NOMO-1 treated with DMSO at 0.1 percent for 48 hours (cell line): ENCODE data around the gene SPRED3.
"Not testable (repeated sequence)": the region's sequence is repeated elsewhere in the genome, so short reads cannot be mapped to it uniquely, and the experiment has no call there.

Experiments
- DNase-seq: peaks from one replicate; lab custom pipeline; 2025; ENCODE audit not compliant: unreplicated experiment; lab: John Stamatoyannopoulos, UW

SPRED3 gene, protein sequence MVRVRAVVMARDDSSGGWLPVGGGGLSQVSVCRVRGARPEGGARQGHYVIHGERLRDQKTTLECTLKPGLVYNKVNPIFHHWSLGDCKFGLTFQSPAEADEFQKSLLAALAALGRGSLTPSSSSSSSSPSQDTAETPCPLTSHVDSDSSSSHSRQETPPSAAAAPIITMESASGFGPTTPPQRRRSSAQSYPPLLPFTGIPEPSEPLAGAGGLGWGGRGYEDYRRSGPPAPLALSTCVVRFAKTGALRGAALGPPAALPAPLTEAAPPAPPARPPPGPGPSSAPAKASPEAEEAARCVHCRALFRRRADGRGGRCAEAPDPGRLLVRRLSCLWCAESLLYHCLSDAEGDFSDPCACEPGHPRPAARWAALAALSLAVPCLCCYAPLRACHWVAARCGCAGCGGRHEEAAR

DNA sequence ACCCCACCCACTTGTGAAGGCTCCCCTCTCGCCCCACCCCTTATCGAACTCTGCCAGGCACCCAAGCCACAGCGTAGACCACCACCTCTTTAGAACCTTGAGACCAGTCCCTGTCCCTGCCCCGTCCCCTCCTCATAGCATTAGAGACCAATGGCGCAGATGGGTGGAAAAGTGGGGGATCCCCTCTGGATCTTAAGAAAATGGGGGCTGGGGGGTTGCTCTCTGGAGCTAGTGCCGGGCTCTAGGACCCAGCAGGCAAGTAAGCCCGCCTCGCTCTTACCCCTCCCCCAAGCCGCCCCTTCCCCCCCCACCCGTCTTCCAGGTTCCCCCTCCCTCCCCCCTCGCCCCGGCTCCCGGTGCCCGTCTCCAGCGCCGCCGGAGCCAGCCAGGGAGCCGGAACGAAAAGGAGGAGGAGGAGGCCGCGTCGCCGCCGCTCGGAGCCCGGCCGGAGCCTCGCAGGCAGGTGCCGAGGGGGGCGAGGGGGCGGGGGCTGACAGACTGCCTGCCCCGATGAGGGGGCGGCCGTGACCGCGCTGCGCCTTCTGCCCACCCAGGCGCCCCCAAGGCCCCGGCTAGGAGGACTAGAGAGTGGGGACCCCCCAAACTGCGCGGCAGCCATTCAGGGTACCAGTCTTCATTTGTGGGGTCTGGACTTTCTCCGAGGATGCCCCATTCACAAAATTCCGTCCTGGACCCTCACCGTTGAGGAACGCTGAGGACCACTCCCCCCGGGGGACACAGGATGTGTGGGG is at the start of gene SPRED3:
Gene SPRED3, plus strand, starts transcription at position 349 of the 752 bp plus-strand sequence. CDS start 1,606 bp downstream, outside the sequence.
- no peak for DNase-seq

- not testable (repeated sequence) for DNase-seq
Observed at GRCh38 chr19:38339011-38339410, 49.5 kb upstream of the SPRED3 start.

DNA sequence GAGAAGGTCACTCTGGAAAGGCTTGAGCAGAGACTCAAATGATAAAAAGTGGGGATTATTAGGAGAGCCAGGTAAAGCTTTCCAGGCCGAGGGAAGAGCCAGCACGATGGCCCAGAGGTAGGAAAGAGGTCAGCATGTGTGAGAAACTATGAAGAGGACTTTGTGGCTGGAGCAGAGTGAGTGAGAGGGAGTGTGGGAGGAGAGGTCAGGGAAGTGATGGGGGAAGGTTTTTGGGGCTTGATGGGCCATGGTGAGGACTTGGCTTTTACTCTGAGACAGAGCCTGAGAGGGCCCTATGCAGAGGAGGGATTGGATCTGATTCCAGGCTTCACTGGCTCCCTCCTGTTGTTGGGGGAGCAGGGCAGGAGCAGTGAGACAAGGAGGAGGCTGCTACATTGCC is 47.6 kb upstream of the SPRED3 start:
- no peak for DNase-seq

- DNase-seq = no peak
Observed at GRCh38 chr19:38346837-38347236, 41.7 kb upstream of the SPRED3 start.

DNA sequence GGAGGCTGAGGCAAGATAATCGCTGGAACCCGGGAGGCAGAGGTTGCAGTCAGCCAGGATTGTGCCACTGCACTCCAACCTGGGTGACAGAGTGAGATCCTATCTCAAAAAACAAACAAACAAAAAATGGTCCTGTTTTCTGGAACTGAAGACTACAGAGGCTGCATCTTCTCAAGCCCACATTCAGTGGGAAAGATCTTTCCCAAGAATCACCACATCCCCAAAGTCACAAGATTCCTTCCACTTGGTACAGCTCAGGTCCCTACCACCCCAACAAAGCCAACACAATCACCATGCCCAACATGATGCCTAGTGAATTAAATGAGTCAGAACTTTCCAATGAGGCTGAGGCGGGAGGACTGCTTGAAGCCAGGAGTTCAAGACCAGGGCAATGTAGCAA is 37.6 kb upstream of the SPRED3 start:
- DNase-seq = no peak

DNA sequence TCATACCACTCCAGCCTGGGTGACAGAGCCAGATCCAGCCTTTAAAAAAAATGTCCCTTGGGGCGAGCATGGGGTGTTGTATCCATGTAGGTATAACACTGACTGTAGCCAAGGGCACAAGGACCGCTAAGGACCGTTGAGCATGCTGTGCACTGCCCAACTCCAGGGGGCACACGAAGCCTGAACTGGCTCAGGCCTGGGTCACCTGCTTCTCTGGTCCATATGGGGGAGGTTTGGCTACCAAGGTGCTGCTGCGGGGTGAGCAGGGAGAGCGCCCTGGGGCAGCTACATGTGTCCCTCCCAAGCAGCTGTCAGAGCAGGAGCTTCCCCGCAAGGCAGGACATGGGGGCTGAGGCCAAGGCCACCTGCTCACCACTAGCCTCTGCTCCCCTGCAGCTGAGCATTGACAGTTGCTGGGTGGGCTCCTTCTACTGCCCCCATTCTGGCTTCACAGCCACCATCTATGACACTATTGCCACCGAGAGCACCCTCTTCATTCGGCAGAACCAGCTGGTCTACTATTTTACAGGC is 36.6 kb upstream of the SPRED3 start:
- DNase-seq = no peak

DNA sequence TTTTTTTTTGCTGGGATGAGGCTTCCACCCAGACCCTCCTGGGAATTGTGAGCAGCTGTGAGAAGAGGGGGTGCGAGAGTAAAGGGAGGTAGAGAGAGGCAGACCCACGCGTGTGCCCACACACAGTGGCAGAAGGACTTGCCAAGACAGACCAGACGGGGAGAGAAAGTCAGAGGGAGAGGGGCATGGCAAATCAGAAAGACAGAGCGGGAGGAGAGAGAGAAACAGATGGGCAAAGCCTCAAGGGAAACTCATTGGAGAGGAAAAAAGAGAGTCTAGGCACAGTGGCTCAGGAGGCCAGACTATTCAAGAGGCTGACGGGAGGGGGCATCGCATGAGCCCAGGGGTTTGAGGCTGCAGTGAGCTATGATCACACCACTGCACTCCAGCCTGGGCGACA is 35.9 kb upstream of the SPRED3 start:
- DNase-seq = no peak

GRCh38 chr19:38355728-38356725 is 32.5 kb upstream of the SPRED3 start:
- no peak for DNase-seq

DNA sequence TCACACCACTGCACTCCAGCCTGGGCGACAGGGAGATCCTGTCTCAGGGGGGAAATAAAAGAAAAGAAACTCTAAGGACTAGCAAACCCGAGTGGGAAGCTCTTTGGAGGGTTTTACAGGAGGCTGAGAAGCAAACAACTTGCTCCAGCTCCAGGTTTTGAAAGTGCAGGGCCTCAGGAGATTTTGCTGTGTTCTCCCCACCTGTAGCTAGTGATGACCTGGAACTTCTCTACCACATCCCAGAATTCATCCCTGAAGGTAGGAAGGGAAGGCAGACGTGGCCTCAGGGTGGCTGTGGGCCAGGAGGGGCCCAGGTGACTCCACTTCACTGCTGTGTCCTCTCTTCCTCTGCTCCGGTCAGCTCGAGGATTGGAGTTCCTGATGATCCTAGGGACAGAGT is 30.4 kb upstream of the SPRED3 start:
- no peak for DNase-seq

DNA sequence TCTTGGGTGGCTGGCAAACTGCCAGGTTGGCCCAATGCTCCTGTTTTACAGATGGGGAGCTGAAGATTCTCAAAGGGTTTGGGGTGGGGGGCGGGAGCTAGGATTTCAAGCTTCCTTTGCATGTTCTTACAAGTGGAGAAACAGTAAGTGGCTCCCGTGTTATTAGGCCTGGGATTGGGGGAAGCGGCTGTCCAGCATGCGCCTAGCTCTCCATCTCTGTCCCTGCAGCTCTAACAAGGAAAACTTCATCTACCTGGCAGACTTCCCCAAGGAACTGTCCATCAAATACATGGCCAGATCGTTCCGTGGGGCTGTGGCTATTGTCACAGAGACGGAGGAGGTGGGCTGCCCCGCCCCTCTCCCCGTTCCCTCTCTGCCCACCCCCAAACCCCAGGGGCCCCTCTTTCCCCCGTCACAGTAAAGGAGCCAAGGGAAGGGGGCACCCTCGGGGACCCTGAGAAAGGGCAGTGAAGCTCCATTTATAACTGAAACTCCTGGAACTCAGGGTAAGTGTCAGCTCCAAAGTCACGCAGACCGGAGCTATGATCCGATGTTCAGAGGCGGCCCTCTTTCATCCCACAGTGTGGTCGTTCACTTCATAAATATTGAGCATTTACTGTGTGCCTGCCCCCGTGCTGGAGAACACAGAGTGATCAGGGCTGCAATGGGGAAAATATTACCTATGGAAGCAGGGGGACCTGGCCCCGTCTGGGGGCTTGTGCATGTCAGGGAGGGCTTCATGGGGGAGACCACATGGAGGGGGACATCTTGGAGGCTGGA is 29.1 kb upstream of the SPRED3 start:
- DNase-seq = no peak

DNA sequence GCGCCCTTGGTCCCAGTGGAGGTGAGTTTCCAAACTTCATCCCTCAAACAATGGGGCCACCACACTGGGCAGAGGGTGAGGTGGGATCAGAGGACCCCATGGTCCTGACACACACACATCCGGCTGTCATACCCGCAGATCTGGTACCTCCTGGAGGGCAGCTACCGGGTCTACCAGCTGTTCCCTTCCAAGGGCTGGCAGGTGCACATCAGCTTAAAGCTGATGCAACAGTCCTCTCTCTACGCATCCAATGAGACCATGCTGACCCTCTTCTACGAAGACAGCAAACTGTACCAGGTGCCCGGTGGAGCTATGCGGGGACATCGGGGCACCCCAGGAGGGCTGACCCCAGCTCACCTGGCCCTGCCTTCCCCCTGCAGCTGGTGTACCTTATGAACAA is 28.1 kb upstream of the SPRED3 start:
- no peak for DNase-seq

GRCh38 chr19:38360839-38361631 is 27.5 kb upstream of the SPRED3 start:
- no peak for DNase-seq

- peak; percentile 79 for DNase-seq
Observed at GRCh38 chr19:38361633-38362075, 26.8 kb upstream of the SPRED3 start.

- DNase-seq = peak; percentile 75
Observed at GRCh38 chr19:38362076-38362945, 26.2 kb upstream of the SPRED3 start.

DNA sequence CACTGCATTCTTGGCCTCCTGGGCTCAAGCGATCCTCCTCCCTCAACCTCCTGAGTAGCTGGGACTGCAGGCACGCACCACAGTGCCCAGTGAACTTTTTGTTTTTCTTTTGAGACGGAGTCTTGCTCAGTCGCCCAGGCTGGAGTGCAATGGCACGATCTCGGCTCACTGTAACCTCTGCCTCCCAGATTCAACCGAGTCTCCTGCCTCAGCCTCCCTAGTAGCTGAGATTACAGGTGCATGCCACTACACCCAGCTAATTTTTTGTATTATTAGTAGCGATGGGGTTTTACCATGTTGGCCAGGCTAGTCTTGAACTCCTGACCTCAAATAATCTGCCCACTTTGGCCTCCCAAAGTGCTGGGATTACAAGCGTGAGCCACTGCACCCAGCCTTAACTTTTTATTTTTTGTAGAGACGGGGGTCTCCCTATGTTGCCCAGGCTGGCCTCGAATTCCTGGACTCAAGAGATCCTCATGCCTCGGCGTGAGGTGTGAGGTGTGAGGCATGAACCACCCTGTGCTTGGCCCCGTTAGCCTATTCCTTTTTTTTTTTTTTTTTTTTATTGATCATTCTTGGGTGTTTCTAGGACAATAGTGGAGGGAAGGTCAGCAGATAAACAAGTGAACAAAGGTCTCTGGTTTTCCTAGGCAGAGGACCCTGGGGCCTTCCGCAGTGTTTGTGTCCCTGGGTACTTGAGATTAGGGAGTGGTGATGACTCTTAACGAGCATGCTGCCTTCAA is 25.4 kb upstream of the SPRED3 start:
- not testable (repeated sequence) for DNase-seq

DNA sequence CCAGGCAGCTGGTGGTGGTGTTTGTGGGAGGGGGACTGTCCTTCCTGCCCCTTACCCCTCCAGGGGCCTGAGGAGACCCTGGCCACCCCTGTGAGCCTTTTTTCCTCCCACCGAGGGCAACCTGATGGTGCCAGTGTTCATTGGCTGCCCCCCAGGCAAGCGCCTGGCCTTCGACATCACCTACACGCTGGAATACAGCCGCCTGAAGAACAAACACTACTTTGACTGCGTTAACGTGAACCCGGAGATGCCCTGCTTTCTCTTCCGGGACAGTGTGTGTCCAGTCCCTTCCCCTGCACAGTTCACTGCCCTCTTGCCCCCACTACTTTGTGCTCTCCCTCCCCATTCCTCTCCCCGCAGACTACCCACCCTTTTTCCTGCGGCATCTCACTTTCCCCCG is 21.5 kb upstream of the SPRED3 start:
- no peak for DNase-seq

DNA sequence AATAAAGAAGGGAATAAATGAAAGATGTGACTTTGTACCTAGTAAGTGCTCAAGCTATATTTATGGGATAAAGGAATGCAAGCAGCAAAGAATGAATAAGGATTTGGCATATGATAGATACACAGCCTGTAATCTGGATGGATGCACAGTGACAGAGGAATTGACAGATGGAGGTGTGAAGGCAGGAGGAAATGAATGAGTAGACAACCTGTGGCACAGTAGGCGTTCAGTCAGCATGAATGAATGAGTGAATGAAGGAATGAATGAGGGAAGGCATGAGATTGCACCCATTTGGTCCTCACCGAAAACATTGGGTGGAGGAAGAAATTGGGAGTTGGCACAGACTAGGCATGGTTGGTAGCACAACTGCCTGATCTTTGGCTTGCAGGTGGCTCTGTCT is 18.9 kb upstream of the SPRED3 start:
- no peak for DNase-seq

DNA sequence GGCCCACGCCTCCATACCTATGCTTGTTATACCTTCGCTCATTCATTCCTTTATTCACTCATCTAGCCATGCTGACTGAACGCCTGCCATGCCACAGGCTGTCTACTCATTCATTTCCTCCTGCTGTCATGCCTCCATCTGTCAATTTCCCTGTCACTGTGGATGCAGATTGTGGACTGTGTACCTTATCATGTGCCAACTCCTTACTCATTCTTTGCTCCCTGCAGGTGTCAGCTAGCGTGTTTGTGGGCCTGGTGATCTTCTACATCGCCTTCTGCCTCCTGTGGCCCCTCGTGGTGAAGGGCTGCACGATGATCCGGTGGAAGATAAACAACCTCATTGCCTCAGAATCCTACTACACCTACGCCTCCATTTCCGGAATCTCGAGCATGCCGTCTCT is 18.2 kb upstream of the SPRED3 start:
- no peak for DNase-seq
